Measurements from ENCODE around the gene PHC1.

- no peak for TF ChIP-seq POLR2AphosphoS5 (IDR thresholded peaks at IDR 0.05)
- TF ChIP-seq POLR2A (IDR thresholded peaks at IDR 0.05) = no peak
- TF ChIP-seq CTCF (IDR thresholded peaks at IDR 0.05) = no peak
Observed at GRCh38 chr12:8950221-8950527, 35.9 kb downstream of the PHC1 start.
